ENCODE results near the gene BRD1. TPM values are rescaled to one million over a fixed set of nuclear protein-coding genes. Genes with fewer than 3 reads are reported as not detected.

Gene BRD1
- total RNA-seq, 4 donors from 2014 or later = 17.9 to 47.4 (median 37.9) TPM

DNA sequence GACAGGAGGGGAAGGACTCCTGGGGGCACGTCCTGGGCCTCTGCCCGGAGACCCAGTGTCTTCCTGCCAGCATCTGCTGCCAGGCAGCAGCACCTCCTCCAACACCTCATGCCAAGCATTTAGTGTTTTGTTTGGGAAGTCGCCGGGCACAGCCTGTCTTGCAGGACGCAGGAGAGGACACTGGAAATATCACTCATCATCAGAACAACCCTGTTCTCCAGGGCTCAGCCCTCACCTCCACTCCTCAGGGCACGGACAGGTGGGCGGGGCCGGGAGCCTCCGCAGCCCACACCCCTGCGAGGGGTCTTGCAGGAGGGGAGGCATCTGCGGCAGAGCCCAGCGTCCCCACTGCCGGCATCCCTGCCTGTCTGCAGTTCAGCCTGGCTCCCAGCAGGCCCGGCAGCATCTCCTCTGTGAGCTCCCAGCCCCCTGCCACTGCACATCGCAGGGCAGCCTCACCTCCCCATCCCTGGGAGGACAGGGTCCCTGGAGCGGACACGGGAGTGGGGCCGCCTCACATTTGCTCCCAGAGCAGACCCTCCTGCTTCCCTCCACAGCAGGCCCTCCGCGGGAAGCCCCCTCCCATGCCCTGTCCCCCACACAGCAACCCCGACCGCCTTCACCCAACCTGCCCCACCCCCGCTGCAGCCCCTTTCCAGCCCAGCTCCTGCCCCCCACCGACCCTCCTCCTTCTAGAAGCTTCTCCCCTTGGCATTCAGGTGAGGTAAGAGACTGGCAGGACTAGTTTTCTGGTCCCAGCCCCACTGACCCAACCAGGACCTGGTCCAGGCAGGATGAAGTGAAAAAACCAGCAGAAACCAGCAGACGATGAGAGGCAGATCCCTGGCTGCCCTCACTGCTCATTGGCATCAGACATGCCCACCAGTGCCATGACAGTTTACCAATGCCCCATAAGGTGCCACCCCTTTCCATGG is 72.7 kb downstream of the BRD1 start:
- Histone ChIP-seq H3K27ac (no peak overlapping the region), H3K36me3 (no peaks in the 10 kb centered on the region), H3K4me1 (no peaks in the 10 kb centered on the region), H3K9me3 (no peaks in the 10 kb centered on the region), H3K27me3 (no peaks in the 10 kb centered on the region), H3K4me3 (no peak overlapping the region)
- TF ChIP-seq, protein P1, sequence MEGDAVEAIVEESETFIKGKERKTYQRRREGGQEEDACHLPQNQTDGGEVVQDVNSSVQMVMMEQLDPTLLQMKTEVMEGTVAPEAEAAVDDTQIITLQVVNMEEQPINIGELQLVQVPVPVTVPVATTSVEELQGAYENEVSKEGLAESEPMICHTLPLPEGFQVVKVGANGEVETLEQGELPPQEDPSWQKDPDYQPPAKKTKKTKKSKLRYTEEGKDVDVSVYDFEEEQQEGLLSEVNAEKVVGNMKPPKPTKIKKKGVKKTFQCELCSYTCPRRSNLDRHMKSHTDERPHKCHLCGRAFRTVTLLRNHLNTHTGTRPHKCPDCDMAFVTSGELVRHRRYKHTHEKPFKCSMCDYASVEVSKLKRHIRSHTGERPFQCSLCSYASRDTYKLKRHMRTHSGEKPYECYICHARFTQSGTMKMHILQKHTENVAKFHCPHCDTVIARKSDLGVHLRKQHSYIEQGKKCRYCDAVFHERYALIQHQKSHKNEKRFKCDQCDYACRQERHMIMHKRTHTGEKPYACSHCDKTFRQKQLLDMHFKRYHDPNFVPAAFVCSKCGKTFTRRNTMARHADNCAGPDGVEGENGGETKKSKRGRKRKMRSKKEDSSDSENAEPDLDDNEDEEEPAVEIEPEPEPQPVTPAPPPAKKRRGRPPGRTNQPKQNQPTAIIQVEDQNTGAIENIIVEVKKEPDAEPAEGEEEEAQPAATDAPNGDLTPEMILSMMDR (IDR thresholded peaks at IDR 0.05) = no peak
- TF ChIP-seq POLR2A (IDR thresholded peaks at IDR 0.05) = no peak
- DNase-seq = no peak
- intact Hi-C loops (cut with DNase I; ENCODE audit: low total_unique reads) = no loop called here

DNA sequence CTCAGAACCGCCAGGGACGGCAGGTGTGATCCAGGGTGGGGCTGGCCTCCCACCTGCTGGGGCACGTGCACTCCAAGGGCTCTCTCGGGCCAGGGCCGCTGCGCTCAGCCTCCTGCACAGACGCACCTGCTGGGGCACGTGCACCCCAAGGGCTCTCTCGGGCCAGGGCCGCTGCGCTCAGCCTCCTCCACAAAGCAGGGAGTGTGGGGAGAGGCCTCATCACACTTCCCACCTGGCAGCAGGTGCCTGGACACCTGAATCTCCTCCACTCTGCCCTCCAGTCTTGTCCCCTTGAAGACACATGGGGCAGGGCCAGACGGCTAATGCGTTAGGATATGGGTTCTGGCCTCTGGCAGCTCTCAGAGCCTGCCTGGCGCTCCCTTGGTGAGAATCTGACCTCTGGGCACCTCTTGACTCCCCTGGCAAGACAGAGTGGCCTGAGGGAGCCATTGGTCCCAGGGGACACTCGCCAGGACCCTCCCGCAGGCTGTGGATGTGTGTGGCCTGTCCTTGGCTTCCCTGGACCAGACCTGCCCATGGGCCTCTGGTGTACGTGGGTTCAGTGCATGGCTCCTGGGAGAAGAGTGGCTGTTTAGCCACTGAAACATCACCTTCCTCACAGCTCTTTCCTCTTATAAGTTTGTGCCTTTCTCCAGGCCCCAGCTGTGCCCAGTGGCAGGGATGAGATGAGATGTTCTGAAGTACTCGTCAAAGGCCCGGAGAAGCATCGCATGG is 73.5 kb downstream of the BRD1 start:
- H3K4me1 ChIP-seq = no peaks in the 10 kb centered on the region
- no peaks in the 10 kb centered on the region for H3K9me3 ChIP-seq
- H3K4me3 ChIP-seq = no peak overlapping the region
- no peaks in the 10 kb centered on the region for H3K36me3 ChIP-seq
- H3K27ac ChIP-seq = no peak overlapping the region
- H3K27me3 ChIP-seq = no peaks in the 10 kb centered on the region
- no peak for DNase-seq
- intact Hi-C loops (cut with DNase I; ENCODE audit: low total_unique reads) = no loop called here
- TF ChIP-seq POLR2A (IDR thresholded peaks at IDR 0.05) = no peak

DNA sequence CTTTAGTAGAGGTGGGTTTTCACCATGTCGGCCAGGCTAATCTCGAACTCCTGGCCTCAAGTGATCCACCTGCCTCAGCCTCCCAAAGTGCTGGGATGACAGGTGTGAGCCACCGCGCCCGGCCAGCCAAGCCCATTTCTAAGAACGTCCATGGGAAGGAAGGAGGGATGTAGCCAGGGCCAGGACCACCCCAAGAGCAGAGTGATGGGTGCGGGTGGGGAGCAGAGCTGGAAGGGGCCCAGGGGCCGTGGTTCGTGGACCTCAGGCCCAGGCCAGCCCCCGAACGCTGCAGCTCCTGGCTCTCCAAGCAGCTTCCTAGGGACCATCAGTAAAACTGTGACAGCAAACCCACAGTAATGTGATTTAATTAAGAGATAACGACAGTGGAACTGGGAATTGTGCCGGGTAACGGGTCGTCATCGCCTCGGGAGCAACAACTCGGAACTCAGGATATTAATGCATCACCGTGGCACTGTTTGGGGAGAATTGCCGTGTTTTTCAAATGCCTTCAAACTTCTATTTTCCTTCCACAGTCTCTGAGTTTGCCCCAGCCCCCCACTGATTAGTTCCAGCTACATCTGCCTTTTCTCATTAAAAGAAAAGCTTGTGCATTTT is 74.3 kb downstream of the BRD1 start:
- intact Hi-C loops (cut with DNase I; ENCODE audit: low total_unique reads) = no loop called here
- H3K4me1 ChIP-seq = no peaks in the 10 kb centered on the region
- DNase-seq = no peak
- no peaks in the 10 kb centered on the region for H3K27me3 ChIP-seq
- TF ChIP-seq POLR2A (IDR thresholded peaks at IDR 0.05) = no peak
- TF ChIP-seq, protein P1 (IDR thresholded peaks at IDR 0.05) = no peak
- no peak overlapping the region for H3K4me3 ChIP-seq
- H3K9me3 ChIP-seq = no peaks in the 10 kb centered on the region
- H3K36me3 ChIP-seq = no peaks in the 10 kb centered on the region
- no peak overlapping the region for H3K27ac ChIP-seq

DNA sequence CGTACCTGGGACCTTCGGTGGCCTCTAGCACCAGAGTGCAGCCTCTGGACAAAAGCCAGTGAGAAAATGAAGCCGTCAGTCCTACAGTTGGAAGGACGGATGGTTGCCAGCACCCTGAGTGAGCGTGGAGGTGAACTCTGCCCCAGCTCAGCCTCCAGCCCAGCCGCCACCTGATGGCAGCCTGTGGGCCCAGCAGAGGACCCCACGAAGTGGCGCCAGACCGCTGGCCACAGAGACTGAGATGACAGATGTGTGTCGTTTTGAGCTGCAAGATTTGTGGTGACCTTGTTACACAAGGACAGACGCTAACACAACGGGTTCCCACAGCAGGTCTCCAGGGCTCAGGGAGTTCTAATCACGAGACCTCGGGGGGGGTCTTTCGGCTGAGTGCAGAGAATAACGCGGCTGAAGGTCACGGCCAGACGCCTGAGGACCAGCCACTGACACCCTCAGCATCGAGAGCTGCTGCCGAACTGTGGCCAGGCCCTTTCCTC is 75.0 kb downstream of the BRD1 start:
- H3K4me3 ChIP-seq = no peak overlapping the region
- H3K36me3 ChIP-seq = no peaks in the 10 kb centered on the region
- intact Hi-C loops (cut with DNase I; ENCODE audit: low total_unique reads) = no loop called here
- no peak overlapping the region for H3K27ac ChIP-seq
- TF ChIP-seq, protein P1 (IDR thresholded peaks at IDR 0.05) = no peak
- no peak for TF ChIP-seq POLR2A (IDR thresholded peaks at IDR 0.05)
- H3K9me3 ChIP-seq = no peaks in the 10 kb centered on the region
- DNase-seq = no peak
- no peaks in the 10 kb centered on the region for H3K4me1 ChIP-seq
- H3K27me3 ChIP-seq = no peaks in the 10 kb centered on the region

DNA sequence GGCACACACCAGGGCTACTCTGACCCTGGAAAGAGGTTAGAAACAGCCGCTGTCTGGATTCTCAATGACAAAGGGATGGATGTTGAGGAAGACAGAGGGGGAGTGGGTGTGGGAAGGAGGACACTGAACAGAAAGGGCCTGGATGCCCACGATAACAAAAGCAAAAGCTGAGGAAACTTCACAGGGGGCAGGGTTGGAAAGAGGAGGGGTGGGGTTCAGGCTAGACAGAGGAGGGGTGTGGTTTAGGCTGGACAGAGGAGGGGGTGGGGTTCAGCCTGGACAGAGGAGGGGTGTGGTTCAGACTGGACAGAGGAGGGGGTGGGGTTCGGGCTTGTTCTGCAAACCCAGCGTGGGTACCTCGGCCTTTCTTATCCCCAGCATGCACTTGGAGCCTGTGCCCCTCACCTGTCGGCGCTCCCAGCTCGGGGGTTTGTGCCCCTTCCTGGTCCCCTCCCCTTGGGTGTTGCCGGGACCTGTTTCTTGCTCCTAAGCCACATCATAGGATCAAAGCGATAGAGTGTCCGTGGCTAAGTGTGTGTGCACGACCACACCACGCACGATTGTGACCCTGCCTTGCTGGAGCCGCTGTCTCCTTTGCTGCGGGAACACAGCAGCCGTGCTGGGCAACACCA is 75.6 kb downstream of the BRD1 start:
- no peak overlapping the region for H3K4me3 ChIP-seq
- TF ChIP-seq POLR2A (IDR thresholded peaks at IDR 0.05) = no peak
- TF ChIP-seq, protein P1 (IDR thresholded peaks at IDR 0.05) = no peak
- no peak overlapping the region for H3K27ac ChIP-seq
- H3K27me3 ChIP-seq = no peaks in the 10 kb centered on the region
- H3K9me3 ChIP-seq = peaks cover 0 to under 1% of the 10 kb centered on the region in 2 donors
- DNase-seq = no peak
- H3K4me1 ChIP-seq = no peaks in the 10 kb centered on the region
- intact Hi-C loops (cut with DNase I; ENCODE audit: low total_unique reads) = no loop called here
- H3K36me3 ChIP-seq = no peaks in the 10 kb centered on the region

Data from uterus (tissue), 4 donors.